HG03135 (cell line): ENCODE measurements around the gene TTC31.
"Not testable (repeated sequence)": the region's sequence is repeated elsewhere in the genome, so short reads cannot be mapped to it uniquely, and the experiment has no call there.

Experiments
- ATAC-seq: cut with Tn5 transposase; IDR thresholded peaks from one replicate; pipeline ENCODE4 v1.9.1; 2021; ENCODE audit warnings: mild to moderate bottlenecking, moderate library complexity; ENCODE audit not compliant: unreplicated experiment

TTC31 gene

DNA sequence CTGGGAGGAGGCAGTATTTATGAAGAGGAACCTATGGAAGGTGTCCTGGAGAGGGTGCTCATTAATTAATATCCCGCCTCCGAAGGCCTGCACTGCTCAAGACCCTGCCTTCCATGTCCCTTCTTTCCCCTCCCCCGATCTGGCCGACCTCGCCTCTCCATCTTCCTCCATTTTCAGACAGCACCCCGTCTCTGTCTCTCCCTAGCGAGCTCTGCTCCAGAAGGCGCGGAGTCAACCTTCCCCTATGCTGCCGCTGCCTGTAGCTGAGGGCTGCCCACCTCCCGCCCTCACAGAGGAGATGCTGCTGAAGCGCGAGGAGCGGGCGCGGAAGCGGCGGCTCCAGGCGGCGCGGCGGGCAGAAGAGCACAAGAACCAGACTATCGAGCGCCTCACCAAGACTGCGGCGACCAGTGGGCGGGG lies 25.7 kb upstream of the TTC31 start:
- ATAC-seq, result no peak

- peak; percentile 34 for ATAC-seq
Measured at GRCh38 chr2:74457549-74458131, 25.2 kb upstream of the TTC31 start.

DNA sequence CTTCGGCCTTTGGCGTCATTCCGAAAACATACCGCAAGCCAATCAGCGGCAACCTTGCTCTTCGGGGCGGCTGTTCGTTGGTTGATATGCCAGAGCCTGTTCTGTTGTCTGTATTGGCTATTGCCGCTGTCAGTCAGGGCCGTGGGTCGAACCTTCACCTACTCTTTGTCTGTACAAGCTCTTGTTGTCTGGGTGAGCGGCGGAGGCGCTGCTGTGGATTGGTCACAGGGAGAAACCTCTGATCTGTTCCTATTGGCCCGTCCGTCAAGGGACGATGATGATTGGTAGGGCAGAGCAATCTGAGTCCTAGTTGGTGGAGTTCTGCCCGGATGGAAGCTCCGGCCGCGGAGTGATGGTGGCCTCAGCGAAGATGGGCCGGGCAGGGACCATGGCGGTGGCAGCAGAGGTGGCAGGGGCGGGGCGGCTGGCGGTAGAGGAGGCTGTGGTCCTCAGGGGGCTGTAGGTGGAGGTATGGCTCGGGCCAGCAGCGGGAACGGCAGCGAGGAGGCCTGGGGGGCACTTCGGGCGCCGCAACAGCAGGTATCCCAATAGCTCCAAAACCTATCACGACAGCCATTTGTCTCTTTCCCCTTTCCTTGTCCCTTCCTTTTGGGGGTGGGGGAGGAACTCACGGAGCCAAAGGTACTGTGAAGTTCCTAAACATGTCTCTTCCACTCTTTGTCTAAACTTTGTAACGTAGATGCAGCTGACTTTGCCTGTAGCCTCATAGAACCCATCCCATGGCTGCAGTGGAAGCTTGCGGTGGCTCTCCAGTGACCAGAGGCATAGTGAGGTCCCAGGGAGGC lies 24.5 kb upstream of the TTC31 start, which contains the start of gene WBP1:
Gene WBP1 (plus strand): TSS at position 307 of the 806 bp plus-strand sequence. CDS start 165 bp downstream, at position 472.
- peak; percentile 84 for ATAC-seq

- ATAC-seq, result no peak
Measured at GRCh38 chr2:74458938-74459363, 23.9 kb upstream of the TTC31 start.

DNA sequence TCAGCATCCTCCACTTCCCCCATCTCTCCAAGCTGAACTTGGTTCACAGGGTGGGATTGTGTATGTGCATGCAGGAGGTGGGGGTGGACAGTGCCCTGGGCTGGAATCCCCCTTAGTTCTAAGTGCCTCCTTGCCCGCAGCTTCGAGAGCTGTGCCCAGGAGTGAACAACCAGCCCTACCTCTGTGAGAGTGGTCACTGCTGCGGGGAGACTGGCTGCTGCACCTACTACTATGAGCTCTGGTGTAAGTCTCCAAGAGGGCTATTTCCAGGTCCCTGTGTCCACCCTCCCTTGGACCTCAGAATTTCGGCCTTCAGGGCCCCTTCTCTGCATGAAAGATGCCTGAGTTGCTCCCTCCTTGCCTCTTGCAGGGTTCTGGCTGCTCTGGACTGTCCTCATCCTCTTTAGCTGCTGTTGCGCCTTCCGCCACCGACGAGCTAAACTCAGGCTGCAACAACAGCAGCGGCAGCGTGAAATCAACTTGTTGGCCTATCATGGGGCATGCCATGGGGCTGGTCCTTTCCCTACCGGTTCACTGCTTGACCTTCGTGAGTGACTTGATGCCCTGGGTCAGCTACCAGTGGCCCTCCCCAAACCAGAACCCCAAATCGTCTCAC lies 23.3 kb upstream of the TTC31 start:
- not testable (repeated sequence) for ATAC-seq

GRCh38 chr2:74460187-74460586 lies 22.7 kb upstream of the TTC31 start:
- not testable (repeated sequence) for ATAC-seq

DNA sequence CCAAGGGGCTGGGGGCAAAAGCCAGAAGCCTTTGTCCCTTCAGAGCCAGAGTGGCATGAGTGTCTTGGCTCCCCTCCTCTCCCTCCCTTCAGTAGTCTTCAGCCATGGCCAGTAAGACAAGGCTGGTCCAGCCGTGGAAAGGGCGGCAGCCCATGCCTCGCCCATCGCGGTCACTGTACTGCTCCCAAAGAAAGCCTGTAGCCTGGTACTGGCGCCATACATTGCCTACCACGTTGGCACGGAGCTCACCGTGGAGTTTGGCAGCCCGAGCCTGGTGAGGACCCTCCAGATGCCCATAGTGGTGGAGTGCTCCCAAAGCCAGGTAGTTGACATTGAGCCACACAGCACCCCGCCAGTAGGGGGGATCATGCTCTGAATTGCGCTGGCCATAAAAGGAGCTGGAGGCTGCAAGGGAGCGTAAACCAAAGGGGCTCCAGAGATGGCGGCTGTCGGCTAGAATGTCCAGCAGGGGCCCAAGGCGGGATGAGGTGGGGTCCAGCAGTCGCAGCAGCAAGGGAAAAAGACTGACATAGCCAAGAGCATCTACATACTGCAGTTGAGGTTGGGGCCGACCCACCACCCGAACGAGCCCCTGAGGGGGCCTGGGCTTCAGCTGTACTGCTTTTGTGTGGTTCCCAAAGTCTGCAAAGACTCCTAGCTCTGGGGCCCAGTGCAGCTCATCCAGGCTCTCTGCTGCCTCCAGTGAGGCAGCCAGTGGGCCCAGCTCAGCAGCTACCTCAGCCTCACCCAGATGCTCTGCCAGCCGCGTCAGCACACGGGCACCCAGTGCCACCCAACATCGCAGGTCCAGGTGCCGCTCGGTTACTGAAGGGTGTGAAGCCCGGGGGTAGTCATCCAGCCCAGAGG lies 21.5 kb upstream of the TTC31 start:
- no peak for ATAC-seq

GRCh38 chr2:74462054-74462785 lies 20.7 kb upstream of the TTC31 start:
- ATAC-seq, result no peak

- ATAC-seq, result no peak
Measured at GRCh38 chr2:74462786-74463105, 20.1 kb upstream of the TTC31 start.

DNA sequence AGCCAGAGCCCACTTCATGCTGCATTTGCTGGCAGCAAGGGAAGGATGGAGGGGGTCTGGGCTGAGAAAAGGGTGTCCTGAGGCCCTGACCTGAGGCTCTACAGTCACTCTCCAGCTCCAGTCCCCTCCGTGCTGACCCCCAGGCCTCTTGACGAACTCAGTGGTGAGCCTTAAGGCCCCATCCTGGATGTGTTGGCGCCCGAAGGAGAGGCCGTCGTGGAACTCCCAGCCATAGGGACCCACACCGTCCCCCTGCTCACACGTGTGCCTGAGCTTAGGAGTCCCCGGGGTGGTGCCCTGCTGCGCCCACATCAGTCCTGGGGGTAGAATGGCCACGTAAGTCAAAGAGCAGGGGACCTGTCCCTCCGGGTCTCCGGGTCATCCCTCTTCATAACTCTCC lies 18.5 kb upstream of the TTC31 start:
- ATAC-seq, result no peak

DNA sequence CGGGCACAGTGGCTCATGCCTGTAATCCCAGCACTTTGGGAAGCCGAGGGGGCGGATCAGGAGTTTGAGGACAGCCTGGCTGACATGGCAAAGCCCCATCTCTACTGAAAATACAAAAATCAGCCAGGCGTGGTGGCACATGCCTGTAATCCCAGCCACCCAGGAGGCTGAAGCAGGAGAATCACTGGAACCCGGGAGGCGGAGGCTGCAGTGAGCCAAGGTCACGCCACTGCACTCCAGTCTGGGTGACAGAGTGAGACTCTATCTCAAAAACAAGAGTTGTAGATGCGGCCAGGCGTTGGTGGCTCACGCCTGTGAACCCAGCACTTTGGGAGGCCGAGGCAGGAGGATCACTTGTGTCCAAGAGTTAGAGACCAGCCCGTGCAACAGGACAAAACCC lies 12.1 kb upstream of the TTC31 start:
- ATAC-seq, result not testable (repeated sequence)

DNA sequence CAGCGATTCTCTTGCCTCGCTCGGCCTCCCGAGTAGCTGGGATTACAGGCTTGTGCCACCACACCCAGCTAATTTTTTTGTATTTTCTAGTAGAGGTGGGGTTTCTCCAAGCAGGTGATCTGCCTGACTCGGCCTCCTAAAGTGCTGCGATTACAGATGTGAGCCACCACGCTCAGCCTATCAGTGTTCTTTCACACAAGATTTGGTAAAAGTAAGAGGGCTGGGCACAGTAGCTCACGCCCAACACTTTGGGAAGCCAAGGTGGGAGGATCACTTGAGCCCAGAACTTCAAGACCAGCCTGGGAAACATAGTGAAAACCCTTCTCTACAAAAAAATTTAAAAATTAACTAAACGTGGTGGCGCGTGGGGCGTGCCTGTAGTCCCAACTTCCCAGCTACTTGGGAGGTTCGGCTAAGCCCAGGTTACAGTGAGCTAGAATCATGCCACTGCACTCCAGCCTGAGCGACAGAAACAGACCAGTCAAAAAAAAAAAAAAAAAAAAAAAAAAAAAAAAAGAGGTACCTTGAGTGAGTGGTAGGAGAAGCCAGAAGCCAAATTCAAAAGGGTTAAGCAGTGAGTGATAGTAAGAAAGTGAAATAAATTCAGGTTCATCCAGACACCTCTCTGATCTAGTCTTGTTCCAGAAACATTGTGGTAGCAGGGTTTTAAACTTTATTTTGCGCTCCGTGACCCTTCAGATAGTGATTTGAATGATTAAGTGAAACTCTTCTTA lies 11.4 kb upstream of the TTC31 start:
- ATAC-seq, result no peak

- ATAC-seq, result peak; percentile 79
Measured at GRCh38 chr2:74472086-74472944, 10.6 kb upstream of the TTC31 start, which contains the start of gene MRPL53. Gene MRPL53, minus strand, starts transcription at chr2:74472680. Its CDS starts 20 bp downstream, at chr2:74472660.

GRCh38 chr2:74472945-74473258 lies 10.0 kb upstream of the TTC31 start:
- no peak for ATAC-seq

DNA sequence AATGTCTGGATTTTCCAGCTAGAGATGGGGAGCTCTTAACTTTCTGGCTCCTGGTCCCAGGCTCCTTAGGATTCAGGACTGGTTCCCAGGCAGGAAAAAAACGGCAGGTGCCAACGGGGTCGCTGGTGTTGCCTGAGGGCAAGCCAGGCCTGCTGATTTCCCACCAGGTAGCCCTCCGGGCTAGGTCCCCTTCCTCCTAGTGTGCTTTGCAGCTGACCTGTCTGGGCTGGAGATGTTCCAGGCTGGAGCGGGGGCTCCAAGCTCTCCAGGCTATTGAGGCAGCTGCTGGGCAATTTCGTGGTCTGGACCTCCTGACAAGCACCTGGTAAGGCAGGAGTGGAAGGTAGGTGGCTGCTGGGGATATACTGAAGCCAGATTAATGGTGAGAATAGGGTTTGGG lies 8.4 kb upstream of the TTC31 start:
- no peak for ATAC-seq

DNA sequence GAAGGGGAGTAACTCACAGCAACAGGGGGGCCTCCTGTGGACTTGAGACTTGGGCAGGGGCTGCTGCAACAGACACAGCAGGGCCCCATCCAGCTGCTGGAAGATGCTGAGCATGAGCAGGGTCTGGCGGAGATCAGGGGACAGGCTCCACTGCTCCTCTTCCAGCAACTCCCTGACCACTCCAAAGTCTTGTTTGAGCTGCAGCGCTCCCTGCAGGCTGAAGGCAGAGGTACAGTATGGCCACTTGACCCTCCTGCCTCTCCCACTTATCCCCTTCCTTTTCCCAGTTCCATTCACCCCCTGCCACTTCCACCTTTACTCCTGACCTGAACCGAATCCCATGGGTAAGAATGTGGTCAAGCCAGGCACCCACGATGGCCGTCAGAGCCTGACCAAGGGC lies 8.0 kb upstream of the TTC31 start:
- ATAC-seq, result no peak

- ATAC-seq, result no peak
Measured at GRCh38 chr2:74481431-74481830, 1.4 kb upstream of the TTC31 start.

GRCh38 chr2:74481961-74482800 lies 700 bp upstream of the TTC31 start:
- peak; percentile 41 for ATAC-seq
